ENCODE data around the gene GPSM1. TPM values are rescaled to one million over a fixed set of nuclear protein-coding genes. Genes with fewer than 3 reads are reported as not detected.

Gene GPSM1
- total RNA-seq, 1 experiment from 2014 or later: 92.9 TPM

DNA sequence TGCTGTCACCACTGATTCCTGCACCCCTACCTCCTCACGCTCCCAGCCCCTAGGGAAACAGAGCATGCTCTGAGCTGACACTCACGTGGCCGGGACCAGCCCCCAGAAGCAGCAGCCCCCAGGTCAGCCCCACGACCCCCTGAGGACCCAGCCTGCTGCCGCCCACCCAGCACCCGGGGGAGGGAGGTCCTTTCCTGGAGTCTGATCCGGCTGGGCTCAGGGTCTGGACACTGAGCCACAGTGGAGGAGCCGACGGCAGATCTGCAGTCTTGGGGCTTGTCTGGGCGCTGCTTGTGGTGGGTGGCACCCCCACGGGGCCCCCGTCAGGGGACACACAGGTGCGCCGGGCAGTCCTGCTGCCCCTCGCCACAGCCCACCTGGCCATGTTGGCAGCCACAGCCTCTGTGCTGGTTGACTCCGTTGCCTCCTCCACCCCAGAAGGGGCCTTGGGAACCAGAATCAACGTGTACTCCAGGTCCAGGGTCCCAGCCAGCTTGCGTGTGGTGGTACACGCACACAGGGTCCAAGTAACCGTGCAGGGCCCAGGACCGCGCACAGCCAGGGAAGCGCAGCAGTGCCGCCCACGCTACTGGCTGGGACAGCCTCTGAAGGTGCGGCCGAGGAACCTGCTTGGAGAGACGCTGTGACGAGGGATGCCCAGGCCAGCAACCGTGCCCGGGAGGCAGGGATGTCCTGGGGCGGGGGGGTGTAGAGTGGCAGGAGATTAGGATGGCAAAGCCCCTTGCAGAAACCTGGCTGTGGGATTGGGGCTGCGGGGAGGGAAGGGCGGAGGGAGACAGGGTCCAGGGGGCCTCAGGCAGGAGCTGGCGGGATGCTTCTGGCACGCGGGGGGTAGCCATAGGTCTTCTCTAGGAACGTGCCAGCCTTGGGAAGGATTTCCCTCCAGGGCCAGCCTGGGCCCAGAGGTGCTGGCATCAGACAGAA is 32.7 kb downstream of the GPSM1 start:
- no peak for DNase-seq (ENCODE audit: low spot score)

DNA sequence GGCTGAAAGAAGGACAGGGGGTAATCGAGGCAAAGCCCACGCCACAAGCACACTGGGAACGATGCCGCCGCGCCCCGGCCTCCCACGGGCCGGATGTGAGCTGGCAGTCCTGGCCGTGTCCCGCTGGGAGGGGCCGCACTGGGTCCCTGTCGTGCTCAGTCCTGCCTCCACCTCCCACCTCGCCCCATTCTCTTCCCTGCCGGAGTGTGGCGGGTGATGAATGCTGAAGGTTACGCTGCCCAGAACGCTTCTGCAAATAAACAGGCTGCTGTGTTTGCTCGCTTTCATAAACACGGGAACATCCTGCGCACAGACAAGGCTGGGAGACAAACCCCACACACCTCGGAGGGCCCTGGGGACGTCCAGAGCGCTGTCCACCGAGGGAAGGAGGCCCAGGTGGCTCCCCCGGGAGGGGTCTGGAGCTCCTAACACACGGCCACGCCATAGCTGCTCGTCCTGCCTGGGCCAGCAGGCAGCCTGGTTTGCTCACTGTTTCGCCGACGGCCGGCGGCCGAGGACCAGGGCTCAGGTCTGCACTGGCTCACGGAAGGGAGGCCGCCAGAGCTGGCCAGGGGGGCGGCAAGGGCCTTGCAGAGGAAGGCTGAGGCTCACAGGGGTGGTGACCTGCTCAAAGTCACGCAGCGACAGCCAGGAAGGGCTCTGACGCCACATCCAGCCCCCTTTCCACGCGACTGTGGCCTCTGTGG is 33.9 kb downstream of the GPSM1 start:
- no peak for DNase-seq (ENCODE audit: low spot score)

DNA sequence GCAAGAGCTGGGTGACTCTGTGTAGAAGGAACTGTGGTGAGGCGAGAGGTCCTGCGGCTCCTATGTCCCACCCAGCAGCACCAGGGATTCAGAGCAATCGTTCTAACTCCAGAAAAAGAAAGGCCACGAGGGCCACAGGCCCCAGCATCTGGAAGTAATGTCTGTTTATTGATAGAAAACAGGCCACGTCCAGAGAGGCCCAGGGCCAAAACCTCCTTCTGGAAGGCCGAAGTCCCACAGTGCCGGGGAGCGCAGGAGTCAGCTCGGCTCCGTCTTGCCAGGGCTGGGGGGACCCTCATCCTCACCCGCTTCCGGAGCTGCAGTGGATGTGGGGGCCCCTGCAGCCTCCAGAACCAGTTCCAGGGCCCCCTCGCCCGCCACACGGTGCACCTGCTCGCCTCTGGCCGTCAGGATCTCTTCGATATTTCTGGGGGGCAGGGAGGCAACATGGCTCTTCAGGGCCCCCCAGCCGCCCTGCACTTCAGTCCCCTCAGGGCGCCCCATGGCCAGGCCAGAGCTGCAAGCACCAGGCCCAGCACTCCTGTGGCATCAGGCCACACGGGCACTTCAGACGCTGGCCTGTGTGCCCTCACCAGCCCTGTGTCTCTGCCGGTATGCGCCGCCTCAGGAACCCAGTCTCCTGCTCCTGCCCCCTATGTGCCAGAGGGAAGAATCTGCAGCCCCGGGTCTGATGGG is 34.6 kb downstream of the GPSM1 start:
- no peak for DNase-seq (ENCODE audit: low spot score)

DNA sequence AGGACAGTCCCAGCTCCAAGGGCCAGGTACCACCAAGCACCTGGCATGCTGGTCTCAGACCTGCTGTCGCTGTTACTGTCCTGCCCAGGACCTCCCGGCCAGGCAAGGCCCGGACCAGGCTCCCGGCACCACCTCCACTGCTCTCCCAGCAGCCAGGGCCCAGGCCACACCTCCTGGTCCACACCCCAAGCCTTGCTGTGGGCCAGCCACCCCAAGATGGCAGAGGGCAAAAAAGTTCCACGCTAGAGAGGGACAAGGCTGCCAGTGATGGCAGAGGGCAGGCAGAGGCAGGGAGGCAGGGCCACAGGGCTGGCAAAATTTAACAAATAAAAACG is 35.1 kb downstream of the GPSM1 start:
- no peak for DNase-seq (ENCODE audit: low spot score)

DNA sequence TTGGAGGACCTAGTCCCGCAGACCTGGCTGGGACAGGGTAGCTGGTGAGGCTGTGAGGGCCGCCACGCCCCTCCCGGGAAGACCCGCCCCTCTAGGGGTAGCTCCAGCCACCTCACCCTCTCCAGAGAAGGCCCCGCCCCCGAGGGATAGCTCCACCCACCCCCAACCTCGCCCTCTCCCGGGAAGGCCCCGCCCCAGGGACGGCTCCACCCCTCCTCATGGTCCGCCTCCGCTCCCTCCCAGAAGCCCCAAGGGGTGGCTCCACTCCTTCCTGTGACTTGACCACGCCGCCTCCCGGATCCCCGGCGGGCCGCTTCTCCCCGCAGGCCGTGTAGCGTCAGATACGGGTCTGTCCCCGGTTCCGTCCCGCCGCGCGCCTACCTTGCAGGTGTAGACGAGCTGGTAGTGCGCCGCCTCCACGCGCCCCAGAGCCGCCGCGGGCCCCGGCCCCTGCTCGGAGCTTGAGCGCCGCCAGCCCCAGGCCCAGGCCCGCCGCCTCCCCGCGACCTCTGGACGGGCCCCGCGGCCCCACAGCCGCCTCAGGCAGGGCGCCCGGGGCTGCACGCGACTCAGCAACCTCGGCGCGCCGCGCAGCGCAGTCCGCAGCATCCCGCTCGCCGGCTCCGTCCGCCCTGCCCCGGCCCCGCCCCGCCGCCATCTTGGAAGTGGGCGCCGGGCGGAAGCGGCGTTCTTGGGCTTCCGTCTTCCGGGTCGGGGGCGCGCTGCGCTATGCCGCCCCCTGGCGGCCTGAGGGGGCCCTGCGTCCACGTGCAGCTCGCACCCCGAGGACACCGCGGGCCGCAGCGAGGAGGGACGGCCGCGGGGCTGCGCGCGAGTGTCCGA is 36.0 kb downstream of the GPSM1 start, which contains the start of gene DNLZ:
Gene DNLZ, minus strand, starts transcription at position 639 of the 843 bp plus-strand sequence. Its CDS starts 30 bp downstream, at position 609.
- DNase-seq (ENCODE audit: low spot score): peak; percentile 97

DNA sequence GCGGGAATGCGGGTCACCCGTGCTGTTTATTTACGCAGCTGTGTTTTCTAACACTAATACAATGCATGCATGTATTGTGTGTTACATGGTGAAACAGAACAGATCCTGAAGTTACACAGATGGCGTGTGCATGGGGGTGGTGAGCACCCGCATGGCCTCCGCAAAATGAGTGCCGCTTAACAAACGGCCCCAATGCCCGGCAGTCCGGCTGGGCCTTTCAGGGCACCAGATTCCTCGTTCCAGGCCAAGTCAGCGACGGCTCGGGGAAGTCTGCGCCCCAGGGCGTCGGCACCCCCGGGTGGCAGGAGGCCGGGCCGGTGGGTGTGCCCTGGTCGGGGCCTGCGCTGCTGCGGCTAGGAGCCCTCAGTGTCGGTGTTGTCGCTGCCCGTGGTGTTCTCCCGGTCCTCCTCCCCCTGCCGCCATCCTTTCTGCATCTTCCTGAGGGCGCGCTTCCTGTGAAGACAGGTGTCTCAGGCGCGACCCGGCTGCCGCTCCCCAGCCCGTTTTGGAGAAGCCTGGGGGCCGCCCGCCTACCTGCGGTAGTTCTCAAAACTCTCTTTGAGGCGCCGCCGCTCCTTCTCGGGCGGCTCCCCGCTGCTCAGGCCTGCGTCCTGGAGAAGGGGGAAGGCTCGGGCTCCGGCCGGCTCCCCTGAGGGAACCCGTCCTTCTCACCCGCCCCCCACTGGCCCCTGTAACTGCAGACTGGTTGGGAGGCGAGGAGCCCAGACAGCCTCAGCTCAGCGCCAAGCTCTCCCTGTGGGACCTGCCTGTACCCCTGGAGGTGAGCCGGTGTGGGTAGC is 36.8 kb downstream of the GPSM1 start:
- no peak for DNase-seq (ENCODE audit: low spot score)

DNA sequence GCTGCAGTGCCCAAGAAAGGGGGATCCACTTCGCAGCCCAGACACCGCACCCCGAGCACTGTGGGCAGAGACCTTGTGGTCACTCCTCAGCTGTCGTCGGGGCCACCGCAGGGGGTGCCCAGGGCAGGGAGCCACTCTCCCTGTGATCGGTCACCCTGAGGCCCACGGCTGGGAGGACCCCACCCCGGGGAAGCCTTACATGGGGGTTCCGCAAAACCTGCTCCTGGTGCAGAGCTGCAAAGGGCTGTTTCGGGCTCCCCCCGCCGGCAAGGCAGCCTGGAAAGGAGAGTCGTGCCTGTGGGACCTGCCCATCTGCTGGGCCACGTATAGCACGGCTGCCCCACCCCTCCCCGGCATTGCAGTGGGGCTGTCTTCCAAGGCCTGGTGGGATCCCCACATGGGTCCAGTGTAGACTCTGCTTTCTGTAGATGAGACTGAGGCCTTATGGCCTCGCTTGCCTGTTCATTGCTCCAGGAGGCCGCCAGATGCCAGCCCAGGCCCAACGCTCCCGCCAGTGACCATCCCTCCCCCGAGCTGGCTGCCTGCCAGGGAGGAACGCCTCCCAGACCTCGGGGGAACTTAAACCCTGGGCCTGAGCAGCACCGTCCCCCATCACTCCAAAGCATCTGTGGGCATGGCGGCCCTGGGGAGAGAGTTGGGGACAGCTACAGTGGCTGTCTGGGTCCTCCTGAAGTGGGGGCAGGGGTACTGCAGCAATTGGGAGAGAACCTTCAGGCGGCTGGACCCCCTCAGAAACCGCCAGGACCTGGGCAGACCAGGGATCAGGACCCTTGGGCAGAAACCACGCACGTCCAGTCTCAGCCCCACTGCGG is 37.8 kb downstream of the GPSM1 start:
- no peak for DNase-seq (ENCODE audit: low spot score)

DNA sequence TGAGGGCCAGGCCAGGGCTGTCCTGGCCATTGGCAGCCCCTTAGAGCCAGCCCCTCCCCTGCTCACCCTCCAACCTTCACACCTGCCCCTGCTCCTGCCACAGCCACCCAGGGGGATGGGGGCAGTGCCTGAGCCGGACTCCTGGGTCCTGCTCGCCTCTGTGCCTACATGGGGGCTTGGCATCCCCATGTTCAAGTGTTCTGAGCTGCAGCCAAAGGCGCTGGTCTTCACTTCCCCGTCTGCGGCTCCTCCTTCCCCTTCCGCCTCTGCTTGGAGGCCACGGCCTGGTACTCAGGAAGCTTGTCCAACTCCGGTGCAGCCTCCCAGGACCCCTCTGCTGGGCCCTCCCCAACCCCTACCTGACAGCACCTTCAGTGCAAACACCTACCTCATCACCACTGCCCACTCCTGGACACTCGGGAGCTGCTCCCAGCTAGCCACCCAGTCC is 38.5 kb downstream of the GPSM1 start:
- no peak for DNase-seq (ENCODE audit: low spot score)

DNA sequence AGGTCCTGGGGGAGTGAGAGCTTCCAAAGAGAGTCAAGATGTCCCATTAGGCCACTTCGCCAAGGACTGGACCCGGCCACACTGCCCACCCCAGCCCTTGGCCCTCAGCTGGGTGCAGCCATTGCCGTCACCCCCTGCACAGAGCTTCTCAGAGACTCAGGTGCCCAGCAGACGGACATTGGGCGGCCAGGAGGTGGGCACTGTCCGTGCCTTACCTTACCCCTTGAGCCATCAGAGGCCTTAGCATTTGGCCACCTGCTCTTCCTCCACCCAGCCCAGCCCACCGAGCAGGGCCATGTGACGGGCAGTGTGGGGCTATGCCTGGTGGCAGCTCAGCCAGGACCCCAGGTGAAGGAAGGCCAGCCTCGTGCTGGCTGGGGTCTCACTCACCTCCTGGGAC is 39.5 kb downstream of the GPSM1 start:
- DNase-seq (ENCODE audit: low spot score): no peak

DNA sequence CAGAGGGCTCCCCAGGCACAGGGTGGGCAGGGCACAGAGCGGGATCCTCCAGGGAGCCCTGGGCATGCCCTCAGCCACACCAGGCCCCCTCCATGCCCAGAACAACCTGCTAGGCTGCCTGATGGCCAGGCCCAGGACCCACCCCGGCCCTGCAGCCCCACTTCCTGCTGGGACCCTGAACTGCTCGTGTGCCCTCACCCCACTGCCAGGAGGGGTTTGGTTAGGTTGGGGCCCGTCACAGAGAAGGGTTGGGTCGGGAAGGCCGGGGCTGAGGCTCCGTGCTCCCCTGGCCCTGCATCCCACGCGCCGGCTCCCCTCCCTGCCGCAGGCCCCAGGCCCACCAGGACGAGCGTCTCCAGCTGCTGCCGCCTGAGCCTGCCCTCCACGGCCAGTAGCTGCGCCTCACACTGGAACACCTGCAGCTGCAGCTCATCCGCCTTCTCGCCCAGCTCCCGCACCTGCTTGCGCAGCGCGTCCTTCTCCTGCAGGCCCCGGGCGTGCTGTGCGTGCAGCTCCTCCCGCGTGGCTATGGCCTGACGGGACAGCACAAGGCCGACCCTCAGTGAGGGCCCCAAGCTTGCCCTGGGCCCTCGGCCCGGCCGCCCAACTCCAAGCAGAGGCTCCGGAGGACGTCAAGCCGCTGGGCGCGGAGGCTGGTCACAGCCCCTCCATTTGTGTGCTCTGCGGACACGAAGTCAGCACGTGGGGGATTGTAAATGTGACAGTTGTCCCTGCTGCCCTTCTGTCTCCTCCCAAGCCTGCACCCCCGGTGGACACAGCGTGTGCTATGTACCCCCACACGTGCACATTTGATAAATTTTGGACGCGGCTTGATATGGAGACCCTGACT is 40.2 kb downstream of the GPSM1 start:
- no peak for DNase-seq (ENCODE audit: low spot score)

DNA sequence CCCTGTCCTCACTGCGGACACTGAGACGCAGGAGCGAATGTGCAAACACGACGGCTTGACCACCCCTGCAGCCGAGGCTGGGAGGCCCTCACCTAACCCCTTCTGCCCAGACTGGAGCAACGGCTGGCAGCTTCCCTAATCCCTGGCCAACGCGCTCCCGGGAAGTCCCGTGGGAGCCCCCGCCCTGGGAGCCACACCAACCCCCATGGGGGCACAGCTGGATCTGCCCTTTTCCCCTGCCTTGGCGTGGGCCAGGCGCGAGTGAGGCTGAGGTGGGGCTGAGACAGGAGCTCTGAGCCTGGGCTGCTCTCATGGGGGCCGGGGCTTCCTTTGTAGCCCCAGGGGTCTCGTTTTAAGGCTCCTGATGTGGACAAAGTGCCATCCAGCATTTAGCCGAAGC is 40.9 kb downstream of the GPSM1 start:
- no peak for DNase-seq (ENCODE audit: low spot score)

DNA sequence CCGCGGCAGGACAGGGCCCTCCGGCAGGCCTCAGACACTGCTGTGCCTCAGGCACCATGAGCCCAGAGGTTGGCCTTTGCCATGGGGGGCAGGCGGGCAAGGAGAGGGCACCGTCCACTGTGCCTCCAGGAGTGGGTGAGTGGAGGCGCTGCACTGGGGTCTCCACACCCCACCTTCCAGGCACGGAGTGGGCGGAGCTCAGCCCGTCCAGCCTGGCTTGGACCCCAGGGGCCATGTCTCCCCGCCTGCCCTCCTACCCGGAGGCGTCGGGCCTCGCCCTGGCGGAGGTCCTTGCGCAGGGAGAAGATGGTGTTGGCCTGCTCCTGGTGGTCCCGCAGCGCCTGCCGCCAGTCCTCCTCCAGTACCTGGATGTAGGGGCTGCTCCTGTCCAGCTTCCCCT is 42.7 kb downstream of the GPSM1 start:
- DNase-seq (ENCODE audit: low spot score): no peak

DNA sequence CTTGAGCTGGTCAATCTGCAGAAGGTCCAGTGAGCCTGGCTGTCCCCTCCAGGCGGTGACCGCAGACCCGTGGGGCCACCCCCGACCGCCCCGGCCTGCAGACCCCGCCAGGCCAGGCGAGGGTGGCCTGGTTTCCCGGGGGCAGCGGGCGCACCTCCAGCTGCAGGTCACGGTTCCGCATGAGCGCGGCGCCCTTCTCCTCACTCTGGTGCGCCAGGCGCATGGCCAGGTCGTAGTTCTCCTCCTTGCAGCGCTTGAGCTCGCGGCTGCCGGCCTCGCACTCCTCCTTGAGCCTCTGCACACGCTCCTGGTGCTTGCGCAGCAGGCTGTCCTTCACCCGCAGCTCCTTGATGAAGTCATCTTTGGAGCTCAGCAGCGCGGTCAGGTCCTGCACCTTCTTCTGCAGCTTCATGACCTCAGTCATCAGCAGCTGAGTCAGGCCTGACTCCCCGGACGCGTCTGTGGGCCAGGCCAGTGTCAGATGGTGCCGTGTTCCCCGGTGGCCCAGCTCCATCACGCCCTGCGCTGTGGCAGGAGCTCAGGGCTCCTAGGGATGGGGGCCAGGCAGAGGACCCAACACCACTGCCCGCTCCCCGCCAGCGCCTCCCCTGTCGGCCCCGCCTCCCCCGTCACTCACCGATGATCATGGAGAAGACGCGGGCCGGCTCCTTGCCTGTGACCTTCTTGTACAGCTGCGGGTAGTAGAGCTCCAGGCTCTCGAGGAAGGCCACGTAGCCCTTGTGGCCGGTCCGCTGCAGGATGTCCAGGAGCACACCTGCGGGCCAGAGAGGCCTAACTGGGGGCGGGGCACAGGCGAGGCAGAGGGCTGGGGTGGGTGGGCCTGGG is 43.6 kb downstream of the GPSM1 start:
- DNase-seq (ENCODE audit: low spot score): peak; percentile 71

DNA sequence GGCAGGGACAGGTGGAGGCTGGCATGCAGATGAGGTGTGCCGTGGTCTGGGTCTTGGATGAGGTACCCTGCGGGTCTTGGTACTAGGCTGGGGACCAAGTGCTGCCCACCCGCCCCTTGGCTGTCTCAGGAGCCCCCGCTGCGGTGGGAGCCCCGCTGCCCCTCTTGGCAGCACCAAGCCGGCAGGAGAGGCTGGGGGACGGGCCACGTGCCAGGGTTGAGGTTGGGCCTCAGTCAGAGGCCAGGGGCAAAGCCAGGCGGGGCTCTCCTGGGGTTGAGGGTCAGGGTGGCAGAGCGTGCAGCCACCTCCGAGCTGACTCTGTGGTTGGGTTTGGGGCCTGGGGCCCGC is 44.2 kb downstream of the GPSM1 start:
- DNase-seq (ENCODE audit: low spot score): no peak

DNA sequence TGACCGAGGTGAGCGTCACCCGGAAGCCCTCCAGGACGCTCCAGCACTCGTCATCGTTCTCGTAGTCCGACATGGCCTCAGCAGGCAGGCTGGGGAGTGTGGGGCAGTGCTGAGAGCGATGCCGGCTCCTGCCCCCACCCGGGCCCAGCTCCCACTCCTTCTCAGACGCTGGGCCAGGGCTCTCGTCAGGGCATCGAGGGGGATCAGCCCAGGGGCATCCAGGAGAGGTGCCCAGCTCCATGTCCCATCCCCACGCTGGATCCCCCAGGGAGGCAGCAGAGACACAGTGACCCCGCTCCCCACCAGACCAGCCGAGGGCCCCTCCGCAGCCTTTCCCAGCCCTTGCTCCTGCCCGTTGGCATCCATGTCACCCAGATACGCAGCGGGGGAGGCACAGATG is 44.7 kb downstream of the GPSM1 start:
- DNase-seq (ENCODE audit: low spot score): no peak

DNA sequence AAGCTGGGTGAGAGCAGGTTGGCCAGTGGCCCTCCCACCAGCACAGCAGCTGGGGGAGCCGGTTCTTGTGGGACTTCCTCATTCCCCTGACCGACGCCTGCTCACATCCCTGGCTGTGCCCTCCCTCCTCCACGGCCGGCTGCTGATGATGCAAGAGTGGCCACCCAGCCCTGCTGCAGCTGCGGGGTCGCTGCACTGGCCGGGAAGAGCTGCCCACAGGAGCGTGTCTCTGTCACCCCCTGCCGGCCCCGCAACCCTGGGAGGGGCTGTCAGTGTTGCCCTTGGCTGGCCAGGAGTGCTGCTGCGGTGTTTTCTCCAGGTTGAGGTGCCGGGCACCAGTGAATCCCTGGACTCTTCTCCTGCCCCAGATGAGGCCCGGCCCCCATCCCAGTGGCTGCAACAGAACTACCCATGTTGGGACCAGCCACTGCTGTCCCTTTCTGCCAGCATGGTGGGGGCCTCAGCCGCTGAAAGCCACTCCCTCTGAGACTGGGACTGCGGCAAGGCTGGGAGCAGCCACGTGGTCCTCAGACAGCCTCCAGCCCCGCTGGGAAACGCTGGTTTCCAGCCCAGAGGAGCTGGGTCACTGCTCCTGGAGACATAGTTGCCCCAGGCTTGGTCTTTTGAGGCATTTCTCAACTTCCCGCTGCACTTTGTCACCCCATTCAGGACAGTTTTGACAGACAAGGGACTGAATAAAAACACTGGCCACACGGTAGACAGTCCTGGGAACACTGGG is 45.4 kb downstream of the GPSM1 start:
- peak; percentile 75 for DNase-seq (ENCODE audit: low spot score)
